Lower leg skin (tissue), 4 donors: ENCODE results near the gene FBH1. TPM values are rescaled to one million over a fixed set of nuclear protein-coding genes. Genes with fewer than 3 reads are reported as not detected.
"Not testable (repeated sequence)": the region's sequence is repeated elsewhere in the genome, so short reads cannot be mapped to it uniquely, and the experiment has no call there.

ENCODE experiments used
- DNase-seq, 2 donors: peaks; one replicate each; pipeline ENCODE4 v3.0.0-alpha.2; 2019; ENCODE audit warnings: low spot score in 2 of 2
- H3K4me3 ChIP-seq: fragments of 200-600 bp; sonication (generic); 2 replicates; pipeline ENCODE4 v1.5.1; 2017; ENCODE audit warnings: mild to moderate bottlenecking, low read depth; ENCODE audit not compliant: poor library complexity, severe bottlenecking
- CTCF ChIP-seq, 3 donors: fragments of 450-650 bp; IDR thresholded peaks; one replicate each; pipeline ENCODE4 v1.5.1; 2016; ENCODE audit warnings: antibody characterized with exemption in 3 of 3, mild to moderate bottlenecking in 3 of 3, moderate library complexity in 2 of 3
- POLR2A ChIP-seq, 2 donors: fragments of 450-650 bp; IDR thresholded peaks; one replicate each; pipeline ENCODE4 v1.6.1; 2016 to 2017; ENCODE audit warnings: antibody characterized with exemption in 2 of 2, mild to moderate bottlenecking in 1 of 2, moderate library complexity in 1 of 2
- WGBS, 2 donors: methylation state at CpG; one replicate each; pipeline ENCODE4 v1.1.5; 2018; 5-methylcytosine and 5-hydroxymethylcytosine counted together
- intact Hi-C: fragments of 100-400 bp; cut with DNase I; formaldehyde crosslinking; loops from one replicate; pipeline ENCODE4 v1.15.0; 2023; ENCODE audit warnings: low total_unique reads
- total RNA-seq, 4 donors: library from RNA; depleted of rRNA; stranded (reverse); fragments of >200 nt; gene quantifications; one replicate each; pipeline ENCODE4 v1.1.0, GENCODE V29; 2016

Gene FBH1
- total RNA-seq, 4 donors from 2014 or later: 76.0 to 100 (median 92.2) TPM

DNA sequence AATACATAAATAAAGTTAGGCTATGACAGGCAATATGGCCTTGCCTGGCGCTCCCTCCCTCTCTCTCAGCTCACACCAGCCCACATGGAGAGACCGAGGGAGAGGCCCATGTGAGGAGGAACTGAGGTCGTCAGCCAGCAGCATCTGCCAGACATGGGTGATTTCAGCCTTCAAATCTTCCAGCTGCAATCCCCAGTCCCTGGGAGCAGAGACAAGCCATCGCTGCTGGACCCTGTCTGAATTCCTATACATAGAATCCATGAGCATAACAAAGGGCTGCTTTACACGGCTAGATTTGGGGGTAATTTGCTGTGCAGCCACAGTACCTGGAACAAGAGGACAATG, 35.9 kb upstream of the FBH1 start:
- H3K4me3 ChIP-seq: no peak overlapping the region
- intact Hi-C loops: no loop called here
- DNase-seq: no peak
- no peak for TF ChIP-seq CTCF (IDR thresholded peaks at IDR 0.05)
- no peak for TF ChIP-seq POLR2A (IDR thresholded peaks at IDR 0.05)
- 73 to 74% methylated on average over 5 of the region's 5 CpGs for WGBS, 2 donors

DNA sequence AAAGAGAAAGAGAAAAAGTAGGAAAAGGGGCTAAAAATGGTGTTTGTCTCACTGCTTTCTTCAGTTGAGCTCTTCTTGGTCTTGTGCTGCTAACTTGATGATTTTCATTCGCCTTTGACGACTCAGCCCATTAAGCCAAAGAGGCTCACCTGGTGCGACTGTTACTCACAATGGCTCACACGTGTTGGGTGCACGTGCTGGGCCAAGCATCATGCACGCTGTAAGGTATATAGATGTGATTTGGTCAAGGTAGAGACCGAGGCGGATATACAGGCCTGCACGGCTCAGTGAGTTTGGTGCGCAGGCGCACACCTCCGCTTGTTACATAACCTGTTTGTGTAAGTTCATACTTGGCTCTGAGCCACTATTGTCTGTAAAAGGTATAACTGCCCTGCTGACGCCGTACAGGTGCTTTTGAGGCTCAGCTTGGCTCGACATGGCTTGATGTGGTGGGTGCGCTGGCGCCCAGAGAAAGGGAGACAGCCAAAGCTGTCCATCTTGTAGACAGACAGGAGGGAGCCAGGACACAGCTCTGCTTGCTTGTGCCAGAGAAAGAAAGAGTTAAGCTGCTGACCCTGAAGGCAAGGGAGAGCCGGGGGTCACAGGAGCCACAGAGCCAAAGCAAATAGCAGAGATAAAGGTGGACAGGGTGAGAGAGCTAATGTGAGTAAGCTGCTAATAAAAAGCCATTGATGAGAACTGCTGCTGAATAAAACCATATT, 33.9 kb upstream of the FBH1 start:
- H3K4me3 ChIP-seq: no peak overlapping the region
- TF ChIP-seq POLR2A (IDR thresholded peaks at IDR 0.05) (no peak), CTCF (IDR thresholded peaks at IDR 0.05) (no peak)
- WGBS, 2 donors: 81 to 85% methylated on average over 18 of the region's 18 CpGs
- DNase-seq: no peak
- intact Hi-C loops: no loop called here

GRCh38 chr10:5856701-5857004, 33.4 kb upstream of the FBH1 start:
- 83 to 84% methylated on average over 7 of the region's 7 CpGs for WGBS, 2 donors
- intact Hi-C loops: no loop called here
- H3K4me3 ChIP-seq: no peak overlapping the region
- no peak for DNase-seq
- TF ChIP-seq POLR2A (IDR thresholded peaks at IDR 0.05): no peak
- TF ChIP-seq CTCF (IDR thresholded peaks at IDR 0.05): no peak

DNA sequence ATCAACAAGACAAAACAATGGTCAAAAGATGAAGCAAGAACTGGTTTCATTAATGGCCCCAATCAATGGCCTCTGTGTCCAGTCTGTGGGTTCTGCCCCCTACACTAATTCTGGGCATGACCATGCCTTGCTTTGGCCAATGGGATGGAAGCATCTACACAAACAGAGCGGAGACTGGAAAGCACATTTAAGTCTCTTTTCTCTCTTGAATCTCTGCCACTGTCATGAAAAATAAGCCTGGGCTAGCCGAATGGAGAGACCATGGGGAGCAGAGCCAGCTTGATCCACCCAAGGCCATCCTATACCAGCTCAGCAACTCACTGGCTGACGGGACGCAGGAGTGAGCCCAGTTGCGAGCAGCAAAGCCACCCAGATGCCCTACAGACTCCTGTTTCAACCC, 31.2 kb upstream of the FBH1 start:
- DNase-seq: no peak
- intact Hi-C loops: no loop called here
- no peak overlapping the region for H3K4me3 ChIP-seq
- WGBS, 2 donors: 86 to 87% methylated on average over 5 of the region's 5 CpGs
- TF ChIP-seq CTCF (IDR thresholded peaks at IDR 0.05) (no peak), POLR2A (IDR thresholded peaks at IDR 0.05) (no peak)

DNA sequence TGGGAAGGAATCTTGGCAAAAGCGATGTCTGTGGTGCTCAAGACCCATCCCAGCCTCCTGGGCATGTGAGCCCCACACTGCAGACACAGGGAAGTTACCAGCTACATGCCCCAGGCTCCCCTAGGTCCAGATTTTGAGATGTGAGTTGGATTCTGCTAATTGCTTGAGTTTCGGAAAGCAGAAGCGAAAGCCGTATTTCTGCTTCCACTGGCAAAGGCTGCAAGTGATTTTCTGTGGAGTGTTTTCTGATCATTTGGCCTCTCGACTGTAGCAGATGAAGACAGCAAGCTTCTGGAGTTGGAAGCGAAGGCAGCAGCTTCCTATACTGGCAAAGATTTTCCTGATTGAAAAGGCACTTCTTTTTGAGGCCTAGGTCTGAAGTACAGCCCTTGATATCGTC, 30.0 kb upstream of the FBH1 start:
- whole genome bisulfite sequencing, 2 donors: 75 to 78% methylated on average over 7 of the region's 7 CpGs
- no peak overlapping the region for H3K4me3 ChIP-seq
- TF ChIP-seq POLR2A (IDR thresholded peaks at IDR 0.05) (no peak), CTCF (IDR thresholded peaks at IDR 0.05) (no peak)
- DNase-seq: no peak
- intact Hi-C loops: no loop called here

- no peak overlapping the region for H3K4me3 ChIP-seq
- TF ChIP-seq CTCF (IDR thresholded peaks at IDR 0.05): no peak
- TF ChIP-seq POLR2A (IDR thresholded peaks at IDR 0.05): no peak
- intact Hi-C loops: no loop called here
- 94 to 95% methylated on average over 7 of the region's 7 CpGs for whole genome bisulfite sequencing, 2 donors
- no peak for DNase-seq
These were observed 27.6 kb upstream of the FBH1 start for GRCh38 chr10:5862360-5862961.

- intact Hi-C loops, DNase-seq, H3K4me3 ChIP-seq: not testable (repeated sequence)
- WGBS, 2 donors: 97 to 98% methylated on average over 9 of the region's 9 CpGs
These were observed 26.9 kb upstream of the FBH1 start for GRCh38 chr10:5862981-5863685.

DNA sequence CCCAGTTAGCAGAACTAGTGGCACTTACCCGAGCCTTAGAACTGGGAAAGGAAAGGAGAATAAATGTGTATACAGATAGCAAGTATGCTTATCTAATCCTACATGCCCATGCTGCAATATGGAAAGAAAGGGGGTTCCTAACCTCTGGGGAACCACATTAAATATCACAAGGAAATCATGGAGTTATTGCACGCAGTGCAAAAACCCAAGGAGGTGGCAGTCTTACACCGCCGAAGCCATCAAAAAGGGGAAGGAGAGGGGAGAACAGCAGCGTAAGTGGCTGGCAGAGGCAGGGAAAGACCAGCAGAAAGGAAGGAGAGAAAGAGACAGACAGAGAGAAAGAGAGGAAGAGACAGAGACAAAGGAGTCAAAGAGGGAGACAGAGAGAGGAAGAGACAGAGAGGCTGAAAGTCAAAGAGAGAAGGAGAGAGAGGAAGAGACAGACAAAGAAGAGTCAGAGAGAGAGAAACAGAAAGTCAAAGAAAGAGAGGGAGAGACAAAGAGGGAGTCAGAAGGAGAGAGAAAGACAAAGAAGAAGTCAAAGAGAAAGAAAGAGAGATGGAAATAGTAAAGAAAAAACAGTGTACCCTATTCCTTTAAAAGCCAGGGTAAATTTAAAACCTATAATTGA, 23.5 kb upstream of the FBH1 start:
- intact Hi-C loops, H3K4me3 ChIP-seq, DNase-seq: not testable (repeated sequence)
- WGBS, 2 donors: 71 to 89% methylated on average over 5 of the region's 5 CpGs
